OCI-LY3 (cell line): ENCODE results near the gene RAD51B.

ENCODE experiments used
- H2AFZ ChIP-seq: fragments of 200-600, 300-600 bp; shearing (Covaris generic); 2 replicates; pipeline ENCODE4 v1.6.0; 2014; ENCODE audit warnings: antibody characterized with exemption, low read depth, low read length
- H3K27ac ChIP-seq: fragments of 200-600, 300-600 bp; sonication (generic); 2 replicates; pipeline ENCODE4 v1.5.1; 2014; ENCODE audit warnings: mild to moderate bottlenecking, low read length, moderate library complexity, mixed read lengths
- H3K27me3 ChIP-seq: fragments of 200-600, 300-600 bp; sonication (generic); 2 replicates; pipeline ENCODE4 v1.6.1; 2014; ENCODE audit warnings: low read depth, low read length, mixed read lengths
- H3K36me3 ChIP-seq: fragments of 200-600, 300-600 bp; sonication (generic); replicated peaks from 2 replicates; pipeline ENCODE3; 2014; ENCODE audit warnings: low read depth, low read length, mixed read lengths
- H3K4me1 ChIP-seq: fragments of 300-600, 200-600 bp; sonication (generic); 2 replicates; pipeline ENCODE4 v1.6.1; 2014; ENCODE audit warnings: low read length, mixed read lengths
- H3K4me2 ChIP-seq: fragments of 200-600, 300-600 bp; sonication (generic); 2 replicates; pipeline ENCODE4 v1.6.1; 2014; ENCODE audit warnings: low read length, mixed read lengths
- H3K4me3 ChIP-seq: fragments of 300-600, 200-600 bp; sonication (generic); 2 replicates; pipeline ENCODE4 v1.5.1; 2014; ENCODE audit warnings: antibody characterized with exemption, mild to moderate bottlenecking, low read length, moderate library complexity
- H3K79me2 ChIP-seq: fragments of 300-600, 200-600 bp; shearing (Covaris generic); 2 replicates; pipeline ENCODE4 v1.6.1; 2014; ENCODE audit warnings: mild to moderate bottlenecking, low read length, mixed read lengths
- H3K9ac ChIP-seq: fragments of 300-600, 200-600 bp; shearing (Covaris generic); 2 replicates; pipeline ENCODE4 v1.6.0; 2014; ENCODE audit warnings: mild to moderate bottlenecking, low read length, moderate library complexity
- H3K9me3 ChIP-seq: fragments of 200-600, 300-600 bp; shearing (Covaris generic); 2 replicates; pipeline ENCODE4 v1.6.1; 2014; ENCODE audit warnings: low read length, mixed read lengths; ENCODE audit not compliant: insufficient read depth
- H4K20me1 ChIP-seq: fragments of 200-600, 300-600 bp; sonication (generic); 2 replicates; pipeline ENCODE4 v1.6.1; 2016; ENCODE audit warnings: low read length, mixed read lengths; ENCODE audit not compliant: insufficient read depth
- CTCF ChIP-seq: fragments of 200-600, 300-600 bp; sonication (generic); IDR thresholded peaks from 2 replicates; pipeline ENCODE4 v1.5.1; 2014; ENCODE audit warnings: antibody characterized with exemption, low read length, low read depth
- EZH2phosphoT487 ChIP-seq: fragments of 200-600 bp; shearing (Covaris generic); IDR thresholded peaks from 2 replicates; pipeline ENCODE4 v1.6.1; 2018; ENCODE audit warnings: antibody characterized with exemption, mixed run types, low read depth

The RAD51B gene

GRCh38 chr14:68506021-68506644, 686.6 kb downstream of the RAD51B start:
- Histone ChIP-seq H3K79me2 (no peaks in the 10 kb centered on the region), H3K36me3 (no peaks in the 10 kb centered on the region), H3K4me3 (peak overlapping the region; percentile 65), H4K20me1 (no peaks in the 10 kb centered on the region), H2AFZ (peak overlapping the region; percentile 13), H3K27ac (peak overlapping the region; percentile 90), H3K9ac (peak overlapping the region; percentile 69; the same call in 1 of the 2 replicates), H3K4me2 (peak overlapping the region; percentile 91), H3K4me1 (peaks cover 60% of the 10 kb centered on the region), H3K27me3 (no peaks in the 10 kb centered on the region), H3K9me3 (no peaks in the 10 kb centered on the region)
- no peak for TF ChIP-seq CTCF
- no peak for TF ChIP-seq EZH2phosphoT487

GRCh38 chr14:68506645-68507419, 687.3 kb downstream of the RAD51B start:
- no peaks in the 10 kb centered on the region for H3K9me3 ChIP-seq
- H3K9ac ChIP-seq = peak overlapping the region; percentile 69
- peaks cover 59% of the 10 kb centered on the region for H3K4me1 ChIP-seq
- peak overlapping the region; percentile 91 for H3K4me2 ChIP-seq
- H3K27me3 ChIP-seq = no peaks in the 10 kb centered on the region
- H3K36me3 ChIP-seq = no peaks in the 10 kb centered on the region
- TF ChIP-seq EZH2phosphoT487 (no peak), CTCF (no peak)
- H3K27ac ChIP-seq = peak overlapping the region; percentile 90
- no peaks in the 10 kb centered on the region for H4K20me1 ChIP-seq
- peak overlapping the region; percentile 13 for H2AFZ ChIP-seq
- H3K79me2 ChIP-seq = no peaks in the 10 kb centered on the region
- peak overlapping the region; percentile 65 for H3K4me3 ChIP-seq

GRCh38 chr14:68507544-68508081, 688.0 kb downstream of the RAD51B start:
- H3K27ac ChIP-seq = peak overlapping the region; percentile 90
- no peaks in the 10 kb centered on the region for H3K9me3 ChIP-seq
- H3K4me2 ChIP-seq = peak overlapping the region; percentile 91
- no peaks in the 10 kb centered on the region for H3K27me3 ChIP-seq
- H3K4me1 ChIP-seq = peaks cover 57% of the 10 kb centered on the region
- H3K9ac ChIP-seq = peak overlapping the region; percentile 69
- H3K36me3 ChIP-seq = no peaks in the 10 kb centered on the region
- TF ChIP-seq CTCF = no peak
- no peak for TF ChIP-seq EZH2phosphoT487
- no peaks in the 10 kb centered on the region for H4K20me1 ChIP-seq
- H3K4me3 ChIP-seq = peak overlapping the region; percentile 65; the same call in 1 of the 2 replicates
- H2AFZ ChIP-seq = peak overlapping the region; percentile 6; the same call in 1 of the 2 replicates
- H3K79me2 ChIP-seq = no peaks in the 10 kb centered on the region

GRCh38 chr14:68508581-68508980, 689.0 kb downstream of the RAD51B start:
- Histone ChIP-seq H2AFZ (no peak overlapping the region), H4K20me1 (no peaks in the 10 kb centered on the region), H3K27me3 (no peaks in the 10 kb centered on the region), H3K79me2 (no peaks in the 10 kb centered on the region), H3K4me1 (peaks cover 57% of the 10 kb centered on the region), H3K36me3 (no peaks in the 10 kb centered on the region), H3K9me3 (no peaks in the 10 kb centered on the region), H3K27ac (no peak overlapping the region), H3K4me2 (no peak overlapping the region), H3K4me3 (no peak overlapping the region), H3K9ac (no peak overlapping the region)
- no peak for TF ChIP-seq CTCF
- TF ChIP-seq EZH2phosphoT487 = no peak
